H9 (cell line): Measurements from ENCODE around the gene FNDC3A. TPM values are rescaled to one million over a fixed set of nuclear protein-coding genes. Genes with fewer than 3 reads are reported as not detected.

Experiments used
- DNase-seq: peaks from one replicate; pipeline ENCODE4 v3.0.0-alpha.2; 2017
- H2AFZ ChIP-seq: one replicate; pipeline ENCODE4 v1.6.1; 2013; ENCODE audit warnings: mild to moderate bottlenecking, low read length, control low read depth, moderate library complexity
- H2AK5ac ChIP-seq: 2 replicates; pipeline ENCODE4 v1.6.1; 2013; ENCODE audit warnings: low read length, control low read depth, mixed read lengths; ENCODE audit not compliant: insufficient read length
- H2BK120ac ChIP-seq: one replicate; pipeline ENCODE4 v1.6.1; 2013; ENCODE audit warnings: low read depth, mild to moderate bottlenecking, low read length, control low read depth, inconsistent platforms; ENCODE audit not compliant: poor library complexity, severe bottlenecking
- H2BK12ac ChIP-seq: 2 replicates; pipeline ENCODE4 v1.6.1; 2013; ENCODE audit warnings: low read length, control low read depth, mixed read lengths, low read depth; ENCODE audit not compliant: insufficient read length
- H2BK15ac ChIP-seq: 2 replicates; pipeline ENCODE4 v1.6.1; 2013; ENCODE audit warnings: low read depth, low read length, control low read depth
- H2BK20ac ChIP-seq: one replicate; pipeline ENCODE4 v1.6.1; 2013; ENCODE audit warnings: low read depth, mild to moderate bottlenecking, low read length, control low read depth, inconsistent platforms; ENCODE audit not compliant: poor library complexity, severe bottlenecking
- H2BK5ac ChIP-seq: 2 replicates; pipeline ENCODE4 v1.6.1; 2013; ENCODE audit warnings: low read length, control low read depth, mixed read lengths; ENCODE audit not compliant: insufficient read length
- H3K14ac ChIP-seq: 2 replicates; pipeline ENCODE4 v1.6.1; 2013; ENCODE audit warnings: low read length, control low read depth; ENCODE audit not compliant: insufficient read depth
- H3K18ac ChIP-seq: 2 replicates; pipeline ENCODE4 v1.6.1; 2013; ENCODE audit warnings: low read depth, mild to moderate bottlenecking, mixed read lengths, low read length, control low read depth; ENCODE audit not compliant: insufficient read length
- H3K23ac ChIP-seq: 2 replicates; pipeline ENCODE4 v1.6.1; 2013; ENCODE audit warnings: low read length, control low read depth, mixed read lengths, low read depth; ENCODE audit not compliant: insufficient read length
- H3K23me2 ChIP-seq: 2 replicates; pipeline ENCODE4 v1.6.1; 2013; ENCODE audit warnings: low read depth, mild to moderate bottlenecking, mixed read lengths, low read length, control low read depth; ENCODE audit not compliant: insufficient read length, poor library complexity, severe bottlenecking
- H3K27ac ChIP-seq: 2 replicates; pipeline ENCODE4 v1.5.1; 2013; ENCODE audit warnings: low read length, control low read depth, mixed read lengths, low read depth; ENCODE audit not compliant: insufficient read length
- H3K27me3 ChIP-seq: 2 replicates; pipeline ENCODE4 v1.6.1; 2013; ENCODE audit warnings: low read length, control low read depth, inconsistent platforms; ENCODE audit not compliant: insufficient read depth
- H3K4ac ChIP-seq: 2 replicates; pipeline ENCODE4 v1.6.1; 2013; ENCODE audit warnings: low read depth, mild to moderate bottlenecking, control low read depth, inconsistent platforms, low read length, moderate library complexity
- H3K4me1 ChIP-seq: 2 replicates; pipeline ENCODE4 v1.6.1; 2013; ENCODE audit warnings: low read length, control low read depth, inconsistent platforms; ENCODE audit not compliant: insufficient read depth
- H3K4me2 ChIP-seq: 2 replicates; pipeline ENCODE4 v1.6.1; 2013; ENCODE audit warnings: low read length, control low read depth, mixed read lengths; ENCODE audit not compliant: insufficient read length, insufficient read depth
- H3K56ac ChIP-seq: 2 replicates; pipeline ENCODE4 v1.6.1; 2013; ENCODE audit warnings: low read depth, mild to moderate bottlenecking, mixed read lengths, low read length, control low read depth; ENCODE audit not compliant: insufficient read length
- H3K79me1 ChIP-seq: 2 replicates; pipeline ENCODE4 v1.6.1; 2013; ENCODE audit warnings: low read depth, mild to moderate bottlenecking, moderate library complexity, low read length, control low read depth, inconsistent platforms; ENCODE audit not compliant: insufficient read depth, poor library complexity, severe bottlenecking
- H3K79me2 ChIP-seq: 2 replicates; pipeline ENCODE4 v1.6.1; 2013; ENCODE audit warnings: low read length, control low read depth, inconsistent platforms; ENCODE audit not compliant: insufficient read depth
- H3K9ac ChIP-seq: 2 replicates; pipeline ENCODE4 v1.6.1; 2013; ENCODE audit warnings: low read length, control low read depth, mixed read lengths; ENCODE audit not compliant: insufficient read length; ENCODE audit errors: extremely low read depth
- H3K9me3 ChIP-seq: one replicate; pipeline ENCODE4 v1.6.1; 2013; ENCODE audit warnings: low read depth, low read length, inconsistent platforms; ENCODE audit not compliant: control insufficient read depth
- H3T11ph ChIP-seq: one replicate; pipeline ENCODE4 v1.6.1; 2013; ENCODE audit warnings: mild to moderate bottlenecking, low read length, control low read depth, inconsistent platforms
- H4K20me1 ChIP-seq: one replicate; pipeline ENCODE4 v1.6.1; 2013; ENCODE audit not compliant: control insufficient read depth, insufficient read length, insufficient read depth
- H4K5ac ChIP-seq: 2 replicates; pipeline ENCODE4 v1.6.1; 2013; ENCODE audit warnings: low read depth, mild to moderate bottlenecking, mixed read lengths, low read length, control low read depth; ENCODE audit not compliant: insufficient read length
- H4K8ac ChIP-seq: replicated peaks from 2 replicates; pipeline ENCODE4 v1.6.1; 2013; ENCODE audit warnings: low read length, control low read depth, mixed read lengths, low read depth; ENCODE audit not compliant: insufficient read length
- H4K91ac ChIP-seq: 2 replicates; pipeline ENCODE4 v1.6.1; 2013; ENCODE audit warnings: low read depth, mild to moderate bottlenecking, moderate library complexity, mixed read lengths, low read length, control low read depth; ENCODE audit not compliant: insufficient read length
- H3K27ac Mint-ChIP-seq, 3 experiments: 2 replicates in 2 of 3; 3 replicates in 1 of 3; pipeline ENCODE4 v1.8.0; 2020 to 2021; ENCODE audit warnings: mixed read lengths in 3 of 3, mild to moderate bottlenecking in 1 of 3, moderate library complexity in 1 of 3
- H3K27me3 Mint-ChIP-seq: 2 replicates; pipeline ENCODE4 v1.8.0; 2021; ENCODE audit warnings: low read depth, mild to moderate bottlenecking, moderate library complexity, mixed read lengths
- H3K36me3 Mint-ChIP-seq, 3 experiments: 2 replicates in 2 of 3; 3 replicates in 1 of 3; pipeline ENCODE4 v1.8.0; 2020 to 2021; ENCODE audit warnings: low read depth in 3 of 3, mixed read lengths in 3 of 3; ENCODE audit not compliant: insufficient read depth in 1 of 3
- H3K4me1 Mint-ChIP-seq, 2 experiments: 2 replicates each; pipeline ENCODE4 v1.8.0; 2020; ENCODE audit warnings: mixed read lengths in 2 of 2
- H3K4me3 Mint-ChIP-seq, 2 experiments: 2 replicates in 1 of 2; 3 replicates in 1 of 2; pipeline ENCODE4 v1.8.0; 2020 to 2021; ENCODE audit warnings: mild to moderate bottlenecking in 2 of 2, mixed read lengths in 2 of 2, moderate library complexity in 1 of 2
- H3K9me3 Mint-ChIP-seq, 2 experiments: 2 replicates in 1 of 2; 3 replicates in 1 of 2; pipeline ENCODE4 v1.8.0; 2020; ENCODE audit warnings: mild to moderate bottlenecking in 2 of 2, mixed read lengths in 2 of 2, moderate library complexity in 1 of 2
- WGBS: extraction: QIAGEN DNeasy Blood & Tissue Kit; methylation state at CpG from one replicate; pipeline ENCODE4 v1.1.7; 2013; ENCODE audit warnings: missing lambda C conversion rate, low lambda C conversion rate, mixed read lengths; ENCODE audit not compliant: insufficient read length; ENCODE audit errors: extremely low coverage; 5-methylcytosine and 5-hydroxymethylcytosine counted together
- total RNA-seq: library from RNA; stranded (reverse); gene quantifications from 2 replicates; pipeline ENCODE4 v1.2.1, GENCODE V29; 2021
- TF ChIP-seq, protein P1 (sequence below): fragments of 200-600 bp; sonication (generic); conservative IDR thresholded peaks from 3 replicates; pipeline ENCODE4 v1.8.0; 2021; ENCODE audit warnings: antibody characterized with exemption, mild to moderate bottlenecking

Gene FNDC3A
- total RNA-seq, 1 experiment from 2014 or later = 27.4 TPM

GRCh38 chr13:49254007-49254406 is 278.3 kb downstream of the FNDC3A start:
- no peak overlapping the region for H4K5ac ChIP-seq
- no peak overlapping the region for H2AFZ ChIP-seq
- no peak overlapping the region for H2BK120ac ChIP-seq
- no CpG with 5 or more reads among the region's 1 CpG for WGBS
- no peak for DNase-seq
- peaks cover 2% of the 10 kb centered on the region in 2 experiments; a peak in 2 of 4 replicates for H3K4me1 Mint-ChIP-seq
- H3K4ac ChIP-seq = no peak overlapping the region
- no peak overlapping the region for H3K4me2 ChIP-seq
- no peaks in the 10 kb centered on the region for H3K23me2 ChIP-seq
- no peaks in the 10 kb centered on the region for H3K9me3 ChIP-seq
- H3K56ac ChIP-seq = no peak overlapping the region
- H3K27me3 Mint-ChIP-seq = no peaks in the 10 kb centered on the region
- peaks cover 0 to 3% (median 0%) of the 10 kb centered on the region in 3 experiments; a peak in 1 of 7 replicates for H3K36me3 Mint-ChIP-seq
- H3K9ac ChIP-seq = no peak overlapping the region
- TF ChIP-seq, protein P1, sequence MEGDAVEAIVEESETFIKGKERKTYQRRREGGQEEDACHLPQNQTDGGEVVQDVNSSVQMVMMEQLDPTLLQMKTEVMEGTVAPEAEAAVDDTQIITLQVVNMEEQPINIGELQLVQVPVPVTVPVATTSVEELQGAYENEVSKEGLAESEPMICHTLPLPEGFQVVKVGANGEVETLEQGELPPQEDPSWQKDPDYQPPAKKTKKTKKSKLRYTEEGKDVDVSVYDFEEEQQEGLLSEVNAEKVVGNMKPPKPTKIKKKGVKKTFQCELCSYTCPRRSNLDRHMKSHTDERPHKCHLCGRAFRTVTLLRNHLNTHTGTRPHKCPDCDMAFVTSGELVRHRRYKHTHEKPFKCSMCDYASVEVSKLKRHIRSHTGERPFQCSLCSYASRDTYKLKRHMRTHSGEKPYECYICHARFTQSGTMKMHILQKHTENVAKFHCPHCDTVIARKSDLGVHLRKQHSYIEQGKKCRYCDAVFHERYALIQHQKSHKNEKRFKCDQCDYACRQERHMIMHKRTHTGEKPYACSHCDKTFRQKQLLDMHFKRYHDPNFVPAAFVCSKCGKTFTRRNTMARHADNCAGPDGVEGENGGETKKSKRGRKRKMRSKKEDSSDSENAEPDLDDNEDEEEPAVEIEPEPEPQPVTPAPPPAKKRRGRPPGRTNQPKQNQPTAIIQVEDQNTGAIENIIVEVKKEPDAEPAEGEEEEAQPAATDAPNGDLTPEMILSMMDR = no peak
- no peak overlapping the region for H3K4me3 Mint-ChIP-seq
- H3K27me3 ChIP-seq = no peaks in the 10 kb centered on the region
- no peak overlapping the region for H2BK12ac ChIP-seq
- no peak overlapping the region for H4K8ac ChIP-seq
- no peak overlapping the region for H3K18ac ChIP-seq
- no peaks in the 10 kb centered on the region for H3K79me1 ChIP-seq
- no peaks in the 10 kb centered on the region for H4K20me1 ChIP-seq
- no peak overlapping the region for H3K27ac Mint-ChIP-seq
- no peak overlapping the region for H3K27ac ChIP-seq
- no peaks in the 10 kb centered on the region for H3K9me3 Mint-ChIP-seq
- no peak overlapping the region for H3K23ac ChIP-seq
- no peak overlapping the region for H2AK5ac ChIP-seq
- H2BK20ac ChIP-seq = no peak overlapping the region
- H3K4me1 ChIP-seq = no peaks in the 10 kb centered on the region
- no peak overlapping the region for H3K14ac ChIP-seq
- H2BK5ac ChIP-seq = no peak overlapping the region
- H3T11ph ChIP-seq = no peak overlapping the region
- no peak overlapping the region for H4K91ac ChIP-seq
- no peaks in the 10 kb centered on the region for H3K79me2 ChIP-seq
- H2BK15ac ChIP-seq = no peak overlapping the region
